Muscle of leg (tissue), 11 donors: ENCODE results near the gene MBTPS1. TPM values are rescaled to one million over a fixed set of nuclear protein-coding genes. Genes with fewer than 3 reads are reported as not detected.
A peak's percentile ranks its signal among the peaks of the same experiment; 100 is the strongest.

ENCODE experiments used
- DNase-seq: peaks from one replicate; pipeline ENCODE4 v3.0.0; 2013
- H3K27ac ChIP-seq: one replicate; pipeline ENCODE4 v1.5.1; 2013; ENCODE audit warnings: mild to moderate bottlenecking, low read length, control low read depth
- H3K27me3 ChIP-seq: one replicate; pipeline ENCODE4 v1.6.1; 2013; ENCODE audit warnings: low read length; ENCODE audit not compliant: control insufficient read depth, insufficient read depth
- H3K36me3 ChIP-seq: one replicate; pipeline ENCODE4 v1.6.1; 2013; ENCODE audit warnings: low read length; ENCODE audit not compliant: control insufficient read depth, insufficient read depth
- H3K4me1 ChIP-seq: one replicate; pipeline ENCODE4 v1.6.1; 2013; ENCODE audit warnings: low read length; ENCODE audit not compliant: control insufficient read depth, insufficient read depth
- H3K4me3 ChIP-seq: one replicate; pipeline ENCODE4 v1.5.1; 2013; ENCODE audit warnings: low read length, control low read depth
- H3K9me3 ChIP-seq: replicated peaks from 2 replicates; pipeline ENCODE4 v1.6.1; 2013; ENCODE audit warnings: low read depth, low read length; ENCODE audit not compliant: control insufficient read depth
- WGBS: methylation state at CpG from one replicate; pipeline ENCODE4 v1.1.5; 2013; ENCODE audit warnings: missing lambda C conversion rate; ENCODE audit not compliant: insufficient coverage; 5-methylcytosine and 5-hydroxymethylcytosine counted together
- polyA plus RNA-seq, 8 donors: library from polyadenylated mRNA; unstranded; fragments of 120-200 nt; gene quantifications; one replicate each; pipeline versions ENCODE4 v1.2.1 to v1.2.3, GENCODE V29; 2013; ENCODE audit warnings: inconsistent platforms in 1 of 8, low replicate concordance in 1 of 8; ENCODE audit not compliant: insufficient read length in 8 of 8, insufficient read depth in 1 of 8
- total RNA-seq: library from RNA; stranded (reverse); fragments of 120-200 nt; gene quantifications from one replicate; pipeline ENCODE4 v1.2.4, GENCODE V29; 2013

MBTPS1 gene
- total and polyA plus RNA-seq, 9 donors = 54.8 to 91.7 (median 70.2) TPM

GRCh38 chr16:84080378-84080777 lies 36.4 kb downstream of the MBTPS1 start:
- Histone ChIP-seq H3K36me3 (peaks cover 57% of the 10 kb centered on the region), H3K9me3 (no peaks in the 10 kb centered on the region), H3K4me1 (no peaks in the 10 kb centered on the region), H3K27me3 (no peaks in the 10 kb centered on the region), H3K4me3 (no peak overlapping the region), H3K27ac (no peak overlapping the region)
- 76% methylated on average over 8 of the region's 8 CpGs for WGBS
- DNase-seq = no peak

- no peaks in the 10 kb centered on the region for H3K9me3 ChIP-seq
These were observed 37.1 kb downstream of the MBTPS1 start for GRCh38 chr16:84079664-84080063.

DNA sequence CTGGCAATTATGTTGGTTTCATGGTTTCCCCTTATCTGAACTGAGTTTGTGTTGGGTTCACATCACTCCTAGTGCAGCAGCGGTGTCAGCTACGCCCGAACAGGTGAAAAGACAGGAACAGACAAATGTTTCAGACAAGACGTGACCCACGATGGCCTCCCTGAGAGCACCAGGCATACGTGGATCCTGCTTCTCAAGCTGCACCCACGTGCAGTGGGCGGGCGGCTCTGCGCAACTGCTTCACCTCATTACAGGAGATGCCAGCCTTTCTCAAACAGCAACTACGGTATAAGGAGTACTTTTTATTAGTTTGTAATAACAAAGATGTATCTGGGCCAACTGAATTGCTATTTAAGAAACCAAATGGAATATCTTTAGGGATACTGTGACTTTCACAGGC lies 41.4 kb downstream of the MBTPS1 start:
- 96% methylated on average over 6 of the region's 11 CpGs for WGBS
- Histone ChIP-seq H3K27ac (no peak overlapping the region), H3K36me3 (peaks cover 57% of the 10 kb centered on the region), H3K4me1 (no peaks in the 10 kb centered on the region), H3K4me3 (no peak overlapping the region), H3K9me3 (no peaks in the 10 kb centered on the region), H3K27me3 (no peaks in the 10 kb centered on the region)
- DNase-seq = no peak

More at GRCh38 chr16:84079664-84080063, 37.1 kb downstream of the MBTPS1 start:
- Histone ChIP-seq H3K27me3 (no peaks in the 10 kb centered on the region), H3K4me1 (no peaks in the 10 kb centered on the region), H3K36me3 (peaks cover 61% of the 10 kb centered on the region), H3K4me3 (no peak overlapping the region), H3K27ac (no peak overlapping the region)
- 96% methylated on average over 6 of the region's 6 CpGs for WGBS
- no peak for DNase-seq

DNA sequence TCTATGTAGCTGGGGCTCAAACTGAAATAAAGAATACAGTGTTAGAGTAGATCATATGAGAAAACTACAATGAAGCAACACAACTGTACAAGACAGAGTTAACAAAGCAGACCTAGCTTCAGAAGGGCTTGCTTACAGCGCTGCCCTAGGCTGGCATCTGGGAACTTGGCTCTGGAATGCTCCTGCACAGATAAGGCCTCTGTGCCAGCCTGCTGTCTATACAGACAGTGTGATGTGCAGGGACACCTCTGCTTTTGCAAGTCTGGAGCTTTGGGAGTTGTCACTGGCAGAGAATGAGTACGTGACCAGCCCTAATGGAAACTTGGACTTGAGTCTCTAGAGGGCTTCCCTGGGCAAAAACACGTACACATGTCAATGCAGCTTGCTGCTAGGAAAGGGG lies 42.0 kb downstream of the MBTPS1 start:
- Histone ChIP-seq H3K4me3 (no peak overlapping the region), H3K27me3 (no peaks in the 10 kb centered on the region), H3K4me1 (no peaks in the 10 kb centered on the region), H3K9me3 (no peaks in the 10 kb centered on the region), H3K36me3 (peaks cover 54% of the 10 kb centered on the region), H3K27ac (no peak overlapping the region)
- WGBS = 85% methylated on average over 3 of the region's 3 CpGs
- no peak for DNase-seq

DNA sequence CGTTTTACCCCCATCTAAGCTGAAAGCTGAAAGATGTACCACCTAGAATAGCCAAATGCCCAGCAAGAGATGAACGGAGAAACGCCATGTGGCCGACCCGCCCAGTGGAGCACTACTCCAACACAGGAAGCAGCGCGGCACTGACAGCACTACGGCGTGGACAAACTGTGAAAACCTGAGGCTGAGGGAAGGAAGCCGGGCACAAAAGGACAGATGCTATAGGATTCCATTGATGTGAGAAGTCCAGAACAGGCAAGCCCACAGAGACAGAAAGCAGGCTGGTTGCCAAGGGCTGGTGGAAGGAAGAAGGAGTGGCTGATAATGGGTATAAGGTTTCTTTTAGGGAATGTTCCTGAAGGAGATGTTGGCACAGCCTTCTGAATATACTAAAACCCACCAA lies 44.7 kb downstream of the MBTPS1 start:
- no peak overlapping the region for H3K4me3 ChIP-seq
- no peak overlapping the region for H3K27ac ChIP-seq
- H3K9me3 ChIP-seq = no peaks in the 10 kb centered on the region
- peaks cover 5% of the 10 kb centered on the region for H3K4me1 ChIP-seq
- 87% methylated on average over 10 of the region's 10 CpGs for WGBS
- H3K27me3 ChIP-seq = no peaks in the 10 kb centered on the region
- no peak for DNase-seq
- peaks cover 67% of the 10 kb centered on the region for H3K36me3 ChIP-seq

DNA sequence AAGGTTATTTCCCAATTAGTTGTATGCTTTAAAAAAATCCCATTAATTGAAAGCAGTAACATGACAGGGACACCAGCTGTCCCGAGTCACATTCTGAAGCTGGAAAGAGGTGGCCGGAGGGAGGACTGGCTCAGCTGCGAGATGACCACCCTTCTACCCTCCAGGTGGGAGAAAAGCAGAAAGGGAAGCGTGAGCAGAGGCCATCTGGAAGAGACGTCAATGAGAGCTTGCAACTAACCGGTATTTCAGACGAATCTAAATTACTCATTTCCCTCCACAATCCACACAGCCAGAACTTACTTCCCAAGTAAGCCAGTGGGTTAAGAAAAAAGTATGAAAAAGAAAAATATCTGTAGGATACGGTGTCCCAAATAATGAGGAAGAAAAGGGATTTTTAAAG lies 45.6 kb downstream of the MBTPS1 start:
- Histone ChIP-seq H3K9me3 (no peaks in the 10 kb centered on the region), H3K4me3 (no peak overlapping the region), H3K27ac (no peak overlapping the region), H3K4me1 (peaks cover 5% of the 10 kb centered on the region), H3K36me3 (peaks cover 70% of the 10 kb centered on the region), H3K27me3 (no peaks in the 10 kb centered on the region)
- DNase-seq = no peak
- 70% methylated on average over 2 of the region's 8 CpGs for WGBS

DNA sequence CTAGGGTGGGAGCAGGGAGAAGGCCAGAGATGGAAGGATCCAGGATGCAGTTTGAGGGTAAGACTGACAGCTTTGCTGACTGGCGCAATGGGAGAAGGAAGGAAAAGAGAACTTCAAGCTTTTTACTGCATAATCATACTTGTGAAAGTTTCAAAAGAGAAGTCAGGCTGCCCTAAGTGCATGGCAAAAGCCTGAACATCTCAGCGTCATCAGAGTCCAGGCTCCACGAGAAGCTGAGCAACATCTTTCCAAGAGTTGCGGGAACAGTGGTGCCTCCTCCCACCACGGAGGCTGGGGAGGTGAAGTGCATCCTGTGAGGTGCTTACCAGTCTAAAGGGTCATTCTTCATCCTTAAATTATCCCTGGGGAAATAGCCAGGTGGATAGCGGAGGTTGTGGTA lies 47.2 kb downstream of the MBTPS1 start:
- no peak overlapping the region for H3K4me3 ChIP-seq
- no peaks in the 10 kb centered on the region for H3K9me3 ChIP-seq
- WGBS = 100% methylated on average over 1 of the region's 6 CpGs
- peaks cover 5% of the 10 kb centered on the region for H3K4me1 ChIP-seq
- H3K36me3 ChIP-seq = peaks cover 62% of the 10 kb centered on the region
- H3K27ac ChIP-seq = no peak overlapping the region
- H3K27me3 ChIP-seq = no peaks in the 10 kb centered on the region
- peak; percentile 67 for DNase-seq

GRCh38 chr16:84068783-84069462 lies 47.8 kb downstream of the MBTPS1 start:
- no peak overlapping the region for H3K4me3 ChIP-seq
- DNase-seq = peak; percentile 32
- 83% methylated on average over 11 of the region's 13 CpGs for WGBS
- peaks cover 56% of the 10 kb centered on the region for H3K36me3 ChIP-seq
- no peaks in the 10 kb centered on the region for H3K9me3 ChIP-seq
- H3K27me3 ChIP-seq = no peaks in the 10 kb centered on the region
- peaks cover 5% of the 10 kb centered on the region for H3K4me1 ChIP-seq
- H3K27ac ChIP-seq = no peak overlapping the region

- Histone ChIP-seq H3K4me3 (no peak overlapping the region), H3K4me1 (peaks cover 7% of the 10 kb centered on the region), H3K27ac (no peak overlapping the region), H3K36me3 (peaks cover 53% of the 10 kb centered on the region), H3K27me3 (no peaks in the 10 kb centered on the region), H3K9me3 (no peaks in the 10 kb centered on the region)
- 81% methylated on average over 4 of the region's 8 CpGs for WGBS
- DNase-seq = no peak
These were observed 48.7 kb downstream of the MBTPS1 start for GRCh38 chr16:84068041-84068440.

GRCh38 chr16:84067640-84068039 lies 49.1 kb downstream of the MBTPS1 start:
- no peak for DNase-seq
- Histone ChIP-seq H3K4me3 (no peak overlapping the region), H3K27ac (no peak overlapping the region), H3K36me3 (peaks cover 56% of the 10 kb centered on the region), H3K27me3 (no peaks in the 10 kb centered on the region), H3K9me3 (no peaks in the 10 kb centered on the region), H3K4me1 (peaks cover 11% of the 10 kb centered on the region)
- 86% methylated on average over 7 of the region's 9 CpGs for WGBS
